ENCODE data around the gene TTLL5. TPM values are rescaled to one million over a fixed set of nuclear protein-coding genes. Genes with fewer than 3 reads are reported as not detected.

Gene TTLL5
- total and polyA plus RNA-seq, 2 of the 13 experiments (the other 11 are each of a cell fraction or from before 2014, with no cell fraction given), result 11.8 to 18.8 TPM

- TF ChIP-seq ZBED4 (CRISPR knock-in tag; IDR thresholded peaks at IDR 0.05; ENCODE audit: borderline replicate concordance) (peak; percentile 63; the same call in 1 of the 2 replicates), ZFP36L1 (CRISPR knock-in tag; IDR thresholded peaks at IDR 0.05) (peak; percentile 84; the same call in 1 of the 2 replicates), CCAR2 (optimal IDR thresholded peaks at IDR 0.05; ENCODE audit: low read depth, low read length) (no peak), SMARCE1 (IDR thresholded peaks at IDR 0.05; ENCODE audit: borderline replicate concordance) (no peak), ZNF30 (CRISPR knock-in tag; IDR thresholded peaks at IDR 0.05) (no peak), MXI1 (IDR thresholded peaks at IDR 0.05; ENCODE audit: borderline replicate concordance, low read depth, low read length) (peak; percentile 84; the same call in 1 of the 3 replicates), ZNF432 (CRISPR knock-in tag; IDR thresholded peaks at IDR 0.05; ENCODE audit: borderline replicate concordance) (no peak), ZNF629 (CRISPR knock-in tag; conservative IDR thresholded peaks at IDR 0.05) (no peak; the same call in 1 of the 2 replicates), ZFX (CRISPR knock-in tag; IDR thresholded peaks at IDR 0.05; ENCODE audit: low read depth) (peak; percentile 29; the same call in 1 of the 2 replicates), ZBTB43 (CRISPR knock-in tag; conservative IDR thresholded peaks at IDR 0.05) (peak; percentile 75), ZBTB1 (CRISPR knock-in tag; IDR thresholded peaks at IDR 0.05; ENCODE audit: borderline replicate concordance) (no peak), XBP1 (CRISPR knock-in tag; IDR thresholded peaks at IDR 0.05) (no peak), ZNF850 (CRISPR knock-in tag; conservative IDR thresholded peaks at IDR 0.05) (no peak), RARA (CRISPR knock-in tag; IDR thresholded peaks at IDR 0.05) (peak; percentile 99), IRF1 (CRISPR knock-in tag; IDR thresholded peaks at IDR 0.05; ENCODE audit: low read depth) (no peak), TAF1 (CRISPR knock-in tag; IDR thresholded peaks at IDR 0.05) (peak; percentile 32; the same call in 1 of the 2 replicates), ZNF124 (CRISPR knock-in tag; IDR thresholded peaks at IDR 0.05) (peak; percentile 84; the same call in 1 of the 2 replicates)
- TF ChIP-seq, protein P1, sequence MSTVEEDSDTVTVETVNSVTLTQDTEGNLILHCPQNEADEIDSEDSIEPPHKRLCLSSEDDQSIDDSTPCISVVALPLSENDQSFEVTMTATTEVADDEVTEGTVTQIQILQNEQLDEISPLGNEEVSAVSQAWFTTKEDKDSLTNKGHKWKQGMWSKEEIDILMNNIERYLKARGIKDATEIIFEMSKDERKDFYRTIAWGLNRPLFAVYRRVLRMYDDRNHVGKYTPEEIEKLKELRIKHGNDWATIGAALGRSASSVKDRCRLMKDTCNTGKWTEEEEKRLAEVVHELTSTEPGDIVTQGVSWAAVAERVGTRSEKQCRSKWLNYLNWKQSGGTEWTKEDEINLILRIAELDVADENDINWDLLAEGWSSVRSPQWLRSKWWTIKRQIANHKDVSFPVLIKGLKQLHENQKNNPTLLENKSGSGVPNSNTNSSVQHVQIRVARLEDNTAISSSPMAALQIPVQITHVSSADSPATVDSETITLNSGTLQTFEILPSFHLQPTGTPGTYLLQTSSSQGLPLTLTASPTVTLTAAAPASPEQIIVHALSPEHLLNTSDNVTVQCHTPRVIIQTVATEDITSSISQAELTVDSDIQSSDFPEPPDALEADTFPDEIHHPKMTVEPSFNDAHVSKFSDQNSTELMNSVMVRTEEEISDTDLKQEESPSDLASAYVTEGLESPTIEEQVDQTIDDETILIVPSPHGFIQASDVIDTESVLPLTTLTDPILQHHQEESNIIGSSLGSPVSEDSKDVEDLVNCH (CRISPR knock-in tag; IDR thresholded peaks at IDR 0.05), result no peak
- TF ChIP-seq, protein P2, sequence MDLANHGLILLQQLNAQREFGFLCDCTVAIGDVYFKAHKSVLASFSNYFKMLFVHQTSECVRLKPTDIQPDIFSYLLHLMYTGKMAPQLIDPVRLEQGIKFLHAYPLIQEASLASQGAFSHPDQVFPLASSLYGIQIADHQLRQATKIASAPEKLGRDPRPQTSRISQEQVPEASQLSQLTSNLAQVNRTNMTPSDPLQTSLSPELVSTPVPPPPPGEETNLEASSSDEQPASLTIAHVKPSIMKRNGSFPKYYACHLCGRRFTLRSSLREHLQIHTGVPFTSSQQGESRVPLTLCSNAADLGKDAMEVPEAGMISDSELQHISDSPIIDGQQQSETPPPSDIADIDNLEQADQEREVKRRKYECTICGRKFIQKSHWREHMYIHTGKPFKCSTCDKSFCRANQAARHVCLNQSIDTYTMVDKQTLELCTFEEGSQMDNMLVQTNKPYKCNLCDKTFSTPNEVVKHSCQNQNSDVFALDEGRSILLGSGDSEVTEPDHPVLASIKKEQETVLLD (CRISPR knock-in tag; IDR thresholded peaks at IDR 0.05; ENCODE audit: low read depth), result peak; percentile 29; the same call in 1 of the 2 replicates
Observed at GRCh38 chr14:75648066-75648838, 12.8 kb upstream of the TTLL5 start (continued).
